Kidney (tissue), 14 donors: ENCODE measurements around the gene KLHL29. TPM values are rescaled to one million over a fixed set of nuclear protein-coding genes. Genes with fewer than 3 reads are reported as not detected.

Experiments
- DNase-seq, 5 donors: peaks; one replicate each; pipeline ENCODE4 v3.0.0-alpha.2; 2013 to 2020
- FAIRE-seq: peaks from 2 replicates; lab custom pipeline; 2012; peaks lifted over from hg19 to GRCh38; lab: Jason Lieb, UNC
- H3K27ac ChIP-seq, 2 donors: one replicate each; pipeline ENCODE4 v1.7.0; 2013; ENCODE audit warnings: low read depth in 2 of 2, low read length in 2 of 2, inconsistent platforms in 1 of 2
- H3K27me3 ChIP-seq: one replicate; pipeline ENCODE4 v1.7.1; 2013; ENCODE audit warnings: low read length, inconsistent platforms; ENCODE audit not compliant: control insufficient read depth, insufficient read depth
- H3K36me3 ChIP-seq, 3 donors: one replicate each; pipeline versions ENCODE4 v1.7.0 to v1.7.1; 2013; ENCODE audit warnings: low read length in 3 of 3, control low read depth in 1 of 3, inconsistent platforms in 1 of 3; ENCODE audit not compliant: insufficient read depth in 3 of 3, control insufficient read depth in 2 of 3
- H3K4me1 ChIP-seq, 3 donors: one replicate each; pipeline versions ENCODE4 v1.7.0 to v1.7.1; 2013; ENCODE audit warnings: low read length in 3 of 3, inconsistent platforms in 1 of 3, low read depth in 1 of 3; ENCODE audit not compliant: control insufficient read depth in 2 of 3, insufficient read depth in 2 of 3
- H3K4me3 ChIP-seq, 3 donors: one replicate each; pipeline versions ENCODE4 v1.7.0 to v1.8.1; 2013; ENCODE audit warnings: low read length in 3 of 3, control low read depth in 1 of 3, inconsistent platforms in 1 of 3
- H3K9ac ChIP-seq, 3 donors: one replicate each; pipeline versions ENCODE4 v1.7.0 to v1.7.1; 2013; ENCODE audit warnings: low read length in 3 of 3, control low read depth in 1 of 3, inconsistent platforms in 1 of 3
- H3K9me3 ChIP-seq, 3 donors: one replicate each; pipeline versions ENCODE4 v1.7.0 to v1.7.1; 2013; ENCODE audit warnings: low read length in 3 of 3, control low read depth in 1 of 3, inconsistent platforms in 1 of 3; ENCODE audit not compliant: control insufficient read depth in 2 of 3, insufficient read depth in 1 of 3
- CTCF ChIP-seq: IDR thresholded peaks from 3 replicates; pipeline ENCODE4 v1.5.1; 2012; ENCODE audit warnings: mild to moderate bottlenecking, moderate library complexity, borderline replicate concordance; ENCODE audit not compliant: insufficient read depth; ENCODE audit errors: extremely low read depth
- intact Hi-C: fragments of 100-400 bp; cut with DNase I; formaldehyde crosslinking; loops from one replicate; pipeline ENCODE4 v1.11.1; 2022
- polyA plus RNA-seq: library from polyadenylated mRNA; stranded (reverse); fragments of 350-450 nt; fragmentation: Illumina TruSeq; extraction: RNeasy Lipid Tissue Mini Kit (QIAGEN cat#74804); gene quantifications from one replicate; pipeline ENCODE4 v1.2.3, GENCODE V29; 2014; ENCODE audit warnings: low read depth, low replicate concordance; ENCODE audit not compliant: insufficient read depth
- total RNA-seq: library from RNA; stranded (reverse); fragmentation: NEBNext Ultra II Directional; extraction: Animal tissue kit (Norgen Biotek cat#: 25700); gene quantifications from one replicate; pipeline ENCODE4 v1.2.1, GENCODE V29; 2021
- donor health status: control.
- donor health status: control.
- donor health status: control.
- donor health status: control.
- donor health status: control.
- donor health status: DM: yes; HTN: yes; CAD: no.
- donor health status: Normal renal cell carcinoma (clear cell type).

The KLHL29 gene
- total and polyA plus RNA-seq, 2 donors from 2014 or later, result 1.5 to 10.5 TPM

GRCh38 chr2:23705771-23706612, 321.0 kb downstream of the KLHL29 start:
- no peak overlapping the region for H3K27ac ChIP-seq
- DNase-seq (no peak), FAIRE-seq (no peak)
- TF ChIP-seq CTCF, result no peak
- no peak overlapping the region for H3K4me3 ChIP-seq
- no peaks in the 10 kb centered on the region for H3K4me1 ChIP-seq
- H3K9ac ChIP-seq, result no peak overlapping the region
- no peaks in the 10 kb centered on the region for H3K27me3 ChIP-seq
- H3K9me3 ChIP-seq, result no peaks in the 10 kb centered on the region
- H3K36me3 ChIP-seq, result peaks cover 0 to 2% (median 0%) of the 10 kb centered on the region in 3 donors
- intact Hi-C loops, result no loop called here

DNA sequence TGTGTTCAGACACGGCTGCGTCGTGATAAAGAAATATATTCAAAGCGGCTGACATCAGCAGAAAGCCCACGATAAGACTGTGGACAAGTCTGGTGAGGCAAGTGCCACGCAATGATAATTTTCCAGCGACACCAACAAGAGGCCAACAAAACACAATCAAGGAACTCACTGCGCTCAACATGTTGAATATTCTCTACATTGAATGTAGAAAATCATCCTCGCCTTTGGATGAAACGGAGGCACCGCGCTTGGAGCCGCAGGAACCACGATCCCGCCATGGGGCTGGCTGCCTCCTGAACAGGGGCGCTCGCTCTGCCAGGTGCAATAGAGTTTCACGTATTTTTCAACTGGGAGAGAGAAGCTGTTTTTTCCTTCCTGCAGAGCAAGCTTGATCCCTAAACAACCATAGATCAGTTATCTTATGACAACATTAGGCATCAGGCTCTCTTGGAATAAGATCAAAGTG, 321.7 kb downstream of the KLHL29 start:
- no peak for TF ChIP-seq CTCF
- DNase-seq (no peak), FAIRE-seq (no peak)
- H3K4me1 ChIP-seq, result no peaks in the 10 kb centered on the region
- no peaks in the 10 kb centered on the region for H3K27me3 ChIP-seq
- no peak overlapping the region for H3K4me3 ChIP-seq
- H3K9ac ChIP-seq, result no peak overlapping the region
- no peak overlapping the region for H3K27ac ChIP-seq
- intact Hi-C loops, result no loop called here
- H3K9me3 ChIP-seq, result no peaks in the 10 kb centered on the region
- H3K36me3 ChIP-seq, result peaks cover 0 to 2% (median 0%) of the 10 kb centered on the region in 3 donors

DNA sequence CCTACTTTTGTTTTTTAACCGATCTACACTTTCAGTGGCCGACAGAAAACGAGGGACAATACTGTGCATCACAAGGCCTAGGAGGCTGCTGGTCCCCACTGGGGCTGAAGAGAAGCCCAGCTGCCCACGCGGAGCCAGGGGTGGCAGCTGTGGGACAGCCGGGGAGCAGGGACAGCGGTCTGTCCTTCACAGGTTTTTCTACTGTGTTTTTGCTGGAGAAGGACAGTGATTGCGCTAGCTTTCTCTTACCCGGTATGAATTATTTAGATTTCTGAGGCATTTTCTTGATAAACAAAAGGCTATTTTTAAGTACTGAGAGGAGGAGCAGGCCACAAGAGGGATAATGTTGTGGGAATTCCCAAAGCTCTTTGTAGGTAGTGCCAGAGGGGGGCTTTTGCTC, 322.1 kb downstream of the KLHL29 start:
- Histone ChIP-seq H3K9ac (no peak overlapping the region), H3K27me3 (no peaks in the 10 kb centered on the region), H3K4me1 (no peaks in the 10 kb centered on the region), H3K36me3 (peaks cover 0 to 2% (median 0%) of the 10 kb centered on the region in 3 donors), H3K27ac (no peak overlapping the region), H3K4me3 (no peak overlapping the region), H3K9me3 (no peaks in the 10 kb centered on the region)
- FAIRE-seq (no peak), DNase-seq (no peak)
- intact Hi-C loops, result no loop called here
- no peak for TF ChIP-seq CTCF
